HEK293 (cell line): Measurements from ENCODE around the gene CRYBA2.

Experiments used
- CTCF ChIA-PET: fragments of 350-600 bp; formaldehyde crosslinking; extraction: SDS; loops from one replicate; lab custom pipeline; 2021; ENCODE audit warnings: antibody characterized with exemption; lab: Yijun Ruan, JAX
- POLR2A ChIA-PET: fragments of 300-600 bp; formaldehyde crosslinking; extraction: SDS; loops from one replicate; lab custom pipeline; 2020; ENCODE audit warnings: antibody characterized with exemption, inconsistent platforms; lab: Yijun Ruan, JAX
- H3K27ac ChIP-seq: fragments of 200-500 bp; sonication (Bioruptor generic); 2 replicates; pipeline ENCODE4 v1.5.1; 2014; ENCODE audit warnings: low read depth, low read length, control low read depth, inconsistent platforms; ENCODE audit errors: extremely low read depth
- H3K36me3 ChIP-seq, 2 experiments: fragments of 200-500 bp in 1 of 2; sonication (Bioruptor generic) in 1 of 2; 1 replicate in 1 of 2; 2 replicates in 1 of 2; pipeline ENCODE4 v1.5.1; 2014 to 2017; ENCODE audit warnings: inconsistent platforms in 2 of 2, low read length in 2 of 2; ENCODE audit not compliant: control insufficient read depth in 2 of 2, insufficient read depth in 1 of 2
- H3K4me1 ChIP-seq: fragments of 200-500 bp; sonication (Bioruptor generic); 2 replicates; pipeline ENCODE4 v1.5.1; 2014; ENCODE audit warnings: mild to moderate bottlenecking, low read length, inconsistent platforms; ENCODE audit not compliant: control insufficient read depth, insufficient read depth
- H3K4me3 ChIP-seq: 2 replicates; pipeline ENCODE4 v1.5.1; 2011; ENCODE audit warnings: low read depth, mild to moderate bottlenecking, control low read depth, low read length, moderate library complexity
- H3K9me3 ChIP-seq: fragments of 200-500 bp; sonication (Bioruptor generic); 2 replicates; pipeline ENCODE4 v1.5.1; 2014; ENCODE audit warnings: low read depth, low read length, inconsistent platforms; ENCODE audit not compliant: control insufficient read depth, insufficient read depth
- RBAK ChIP-seq: fragments of 450-650 bp; formaldehyde crosslinking; IDR thresholded peaks from 2 replicates; pipeline ENCODE4 v1.5.1; 2016; ENCODE audit warnings: missing biosample characterization, missing genetic modification characterization
- ZBTB7A ChIP-seq: fragments of 450-650 bp; formaldehyde crosslinking; IDR thresholded peaks from 2 replicates; pipeline ENCODE4 v1.5.1; 2016; ENCODE audit warnings: low read depth, missing biosample characterization, missing genetic modification characterization
- ZFP41 ChIP-seq: fragments of 450-650 bp; formaldehyde crosslinking; IDR thresholded peaks from 2 replicates; pipeline ENCODE4 v1.5.1; 2016; ENCODE audit warnings: missing biosample characterization, missing genetic modification characterization, borderline replicate concordance
- ZFP69B ChIP-seq: fragments of 450-650 bp; formaldehyde crosslinking; IDR thresholded peaks from 2 replicates; pipeline ENCODE4 v1.5.1; 2016; ENCODE audit warnings: missing biosample characterization, missing genetic modification characterization
- ZNF114 ChIP-seq: fragments of 450-650 bp; formaldehyde crosslinking; IDR thresholded peaks from 2 replicates; pipeline ENCODE4 v1.5.0; 2017; ENCODE audit warnings: missing biosample characterization, missing genetic modification characterization
- ZNF132 ChIP-seq: fragments of 450-650 bp; formaldehyde crosslinking; IDR thresholded peaks from 2 replicates; pipeline ENCODE4 v1.5.1; 2017; ENCODE audit warnings: missing biosample characterization, missing genetic modification characterization, borderline replicate concordance
- ZNF2 ChIP-seq: fragments of 450-650 bp; formaldehyde crosslinking; IDR thresholded peaks from 2 replicates; pipeline ENCODE4 v1.5.1; 2016; ENCODE audit warnings: missing biosample characterization, missing genetic modification characterization
- ZNF202 ChIP-seq: fragments of 450-650 bp; formaldehyde crosslinking; IDR thresholded peaks from 2 replicates; pipeline ENCODE4 v1.5.1; 2016; ENCODE audit warnings: missing biosample characterization, missing genetic modification characterization, borderline replicate concordance
- ZNF221 ChIP-seq: fragments of 450-650 bp; formaldehyde crosslinking; IDR thresholded peaks from 2 replicates; pipeline ENCODE4 v1.5.1; 2017; ENCODE audit warnings: missing biosample characterization, missing genetic modification characterization, borderline replicate concordance
- ZNF266 ChIP-seq: fragments of 450-650 bp; formaldehyde crosslinking; IDR thresholded peaks from 2 replicates; pipeline ENCODE4 v1.5.1; 2016; ENCODE audit warnings: missing biosample characterization, missing genetic modification characterization, low read depth
- ZNF341 ChIP-seq: fragments of 450-650 bp; formaldehyde crosslinking; IDR thresholded peaks from 2 replicates; pipeline ENCODE4; 2016; ENCODE audit warnings: low read depth, missing biosample characterization, missing genetic modification characterization
- ZNF391 ChIP-seq: fragments of 450-650 bp; formaldehyde crosslinking; IDR thresholded peaks from 2 replicates; pipeline ENCODE4 v1.5.1; 2016; ENCODE audit warnings: low read depth, missing biosample characterization, missing genetic modification characterization, borderline replicate concordance
- ZNF548 ChIP-seq: fragments of 450-650 bp; formaldehyde crosslinking; IDR thresholded peaks from 2 replicates; pipeline ENCODE4 v1.5.1; 2016; ENCODE audit warnings: missing biosample characterization, missing genetic modification characterization
- ZNF561 ChIP-seq: fragments of 450-650 bp; IDR thresholded peaks from 2 replicates; pipeline ENCODE4 v1.5.1; 2018; ENCODE audit warnings: missing biosample characterization, missing genetic modification characterization, borderline replicate concordance
- ZNF837 ChIP-seq: fragments of 450-650 bp; formaldehyde crosslinking; IDR thresholded peaks from 2 replicates; pipeline ENCODE4 v1.5.1; 2016; ENCODE audit warnings: missing biosample characterization, missing genetic modification characterization
- ZSCAN18 ChIP-seq: fragments of 450-650 bp; formaldehyde crosslinking; IDR thresholded peaks from 2 replicates; pipeline ENCODE4 v1.5.1; 2016; ENCODE audit warnings: missing biosample characterization, missing genetic modification characterization
- TF ChIP-seq, protein P1 (sequence below): fragments of 450-650 bp; formaldehyde crosslinking; conservative IDR thresholded peaks from 2 replicates; pipeline ENCODE4 v1.5.1; 2016; ENCODE audit warnings: low read depth, missing biosample characterization, missing genetic modification characterization
- TF ChIP-seq, protein P2 (sequence below): fragments of 450-650 bp; formaldehyde crosslinking; IDR thresholded peaks from 2 replicates; pipeline ENCODE4 v1.5.1; 2017; ENCODE audit warnings: missing biosample characterization, missing genetic modification characterization
- TF ChIP-seq, protein P3 (sequence below): fragments of 450-650 bp; formaldehyde crosslinking; IDR thresholded peaks from 2 replicates; pipeline ENCODE4 v1.5.0; 2017; ENCODE audit warnings: missing biosample characterization, missing genetic modification characterization, borderline replicate concordance
- TF ChIP-seq, protein P4 (sequence below): fragments of 450-650 bp; formaldehyde crosslinking; IDR thresholded peaks from 2 replicates; pipeline ENCODE4 v1.5.1; 2017; ENCODE audit warnings: missing biosample characterization, missing genetic modification characterization

CRYBA2 gene

DNA sequence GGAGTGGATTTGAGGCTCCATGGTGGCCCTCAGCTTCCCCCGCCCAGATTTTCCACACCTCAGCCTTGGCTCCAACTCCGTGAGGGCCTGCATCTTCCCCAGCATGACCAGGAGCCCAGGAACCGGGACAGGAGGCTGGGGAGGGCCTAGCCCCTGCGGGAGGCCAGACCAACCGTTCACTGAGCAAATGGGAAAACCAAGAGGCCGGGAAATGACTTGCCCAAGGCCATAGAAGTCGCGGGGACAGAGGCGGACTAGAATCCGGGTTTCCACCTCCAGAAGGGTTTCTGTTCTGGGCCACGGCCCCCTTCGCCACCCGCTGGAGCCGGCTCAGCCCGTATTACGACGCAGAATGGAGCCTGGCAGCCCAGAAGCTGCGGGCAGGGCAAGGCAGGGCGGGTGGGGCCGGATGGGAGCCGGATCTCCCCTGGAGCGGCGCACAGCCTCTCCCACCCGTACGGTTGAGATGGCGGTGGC lies 7.9 kb upstream of the CRYBA2 start:
- Histone ChIP-seq H3K27ac (no peak overlapping the region), H3K4me3 (no peak overlapping the region), H3K36me3 (no peaks in the 10 kb centered on the region), H3K4me1 (no peaks in the 10 kb centered on the region), H3K9me3 (no peaks in the 10 kb centered on the region)
- ChIA-PET POLR2A (interaction anchor here (0.5 kb wide), 1 partner anchor 242 kb away, joined by 3 read pairs; no protein-coding TSS in a partner anchor), CTCF (interaction anchor here (0.5 to 3.9 kb wide), 10 partner anchors 10 to 205 kb away, joined by 3 to 31 read pairs (median 7); partner anchors contain the start of gene CDK5R2)
- no peak for TF ChIP-seq ZSCAN18 (tag by site-specific recombination)
- no peak for TF ChIP-seq ZNF114
- no peak for TF ChIP-seq ZNF341 (tag by site-specific recombination)
- TF ChIP-seq, protein P1, sequence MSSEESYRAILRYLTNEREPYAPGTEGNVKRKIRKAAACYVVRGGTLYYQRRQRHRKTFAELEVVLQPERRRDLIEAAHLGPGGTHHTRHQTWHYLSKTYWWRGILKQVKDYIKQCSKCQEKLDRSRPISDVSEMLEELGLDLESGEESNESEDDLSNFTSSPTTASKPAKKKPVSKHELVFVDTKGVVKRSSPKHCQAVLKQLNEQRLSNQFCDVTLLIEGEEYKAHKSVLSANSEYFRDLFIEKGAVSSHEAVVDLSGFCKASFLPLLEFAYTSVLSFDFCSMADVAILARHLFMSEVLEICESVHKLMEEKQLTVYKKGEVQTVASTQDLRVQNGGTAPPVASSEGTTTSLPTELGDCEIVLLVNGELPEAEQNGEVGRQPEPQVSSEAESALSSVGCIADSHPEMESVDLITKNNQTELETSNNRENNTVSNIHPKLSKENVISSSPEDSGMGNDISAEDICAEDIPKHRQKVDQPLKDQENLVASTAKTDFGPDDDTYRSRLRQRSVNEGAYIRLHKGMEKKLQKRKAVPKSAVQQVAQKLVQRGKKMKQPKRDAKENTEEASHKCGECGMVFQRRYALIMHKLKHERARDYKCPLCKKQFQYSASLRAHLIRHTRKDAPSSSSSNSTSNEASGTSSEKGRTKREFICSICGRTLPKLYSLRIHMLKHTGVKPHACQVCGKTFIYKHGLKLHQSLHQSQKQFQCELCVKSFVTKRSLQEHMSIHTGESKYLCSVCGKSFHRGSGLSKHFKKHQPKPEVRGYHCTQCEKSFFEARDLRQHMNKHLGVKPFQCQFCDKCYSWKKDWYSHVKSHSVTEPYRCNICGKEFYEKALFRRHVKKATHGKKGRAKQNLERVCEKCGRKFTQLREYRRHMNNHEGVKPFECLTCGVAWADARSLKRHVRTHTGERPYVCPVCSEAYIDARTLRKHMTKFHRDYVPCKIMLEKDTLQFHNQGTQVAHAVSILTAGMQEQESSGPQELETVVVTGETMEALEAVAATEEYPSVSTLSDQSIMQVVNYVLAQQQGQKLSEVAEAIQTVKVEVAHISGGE (tag by site-specific recombination) = no peak
- no peak for TF ChIP-seq ZNF221 (tag by site-specific recombination)
- no peak for TF ChIP-seq ZNF561
- no peak for TF ChIP-seq ZNF2 (tag by site-specific recombination)
- no peak for TF ChIP-seq RBAK (tag by site-specific recombination)
- no peak for TF ChIP-seq ZNF548
- TF ChIP-seq, protein P2, sequence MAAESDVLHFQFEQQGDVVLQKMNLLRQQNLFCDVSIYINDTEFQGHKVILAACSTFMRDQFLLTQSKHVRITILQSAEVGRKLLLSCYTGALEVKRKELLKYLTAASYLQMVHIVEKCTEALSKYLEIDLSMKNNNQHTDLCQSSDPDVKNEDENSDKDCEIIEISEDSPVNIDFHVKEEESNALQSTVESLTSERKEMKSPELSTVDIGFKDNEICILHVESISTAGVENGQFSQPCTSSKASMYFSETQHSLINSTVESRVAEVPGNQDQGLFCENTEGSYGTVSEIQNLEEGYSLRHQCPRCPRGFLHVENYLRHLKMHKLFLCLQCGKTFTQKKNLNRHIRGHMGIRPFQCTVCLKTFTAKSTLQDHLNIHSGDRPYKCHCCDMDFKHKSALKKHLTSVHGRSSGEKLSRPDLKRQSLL (tag by site-specific recombination) = no peak
- TF ChIP-seq ZNF202 = no peak
- no peak for TF ChIP-seq ZNF266 (tag by site-specific recombination)
- TF ChIP-seq ZBTB7A (tag by site-specific recombination) = no peak
- TF ChIP-seq ZFP41 (tag by site-specific recombination) = no peak
- no peak for TF ChIP-seq ZFP69B
- no peak for TF ChIP-seq ZNF837 (tag by site-specific recombination)
- no peak for TF ChIP-seq ZNF132 (tag by site-specific recombination)
- TF ChIP-seq, protein P3, sequence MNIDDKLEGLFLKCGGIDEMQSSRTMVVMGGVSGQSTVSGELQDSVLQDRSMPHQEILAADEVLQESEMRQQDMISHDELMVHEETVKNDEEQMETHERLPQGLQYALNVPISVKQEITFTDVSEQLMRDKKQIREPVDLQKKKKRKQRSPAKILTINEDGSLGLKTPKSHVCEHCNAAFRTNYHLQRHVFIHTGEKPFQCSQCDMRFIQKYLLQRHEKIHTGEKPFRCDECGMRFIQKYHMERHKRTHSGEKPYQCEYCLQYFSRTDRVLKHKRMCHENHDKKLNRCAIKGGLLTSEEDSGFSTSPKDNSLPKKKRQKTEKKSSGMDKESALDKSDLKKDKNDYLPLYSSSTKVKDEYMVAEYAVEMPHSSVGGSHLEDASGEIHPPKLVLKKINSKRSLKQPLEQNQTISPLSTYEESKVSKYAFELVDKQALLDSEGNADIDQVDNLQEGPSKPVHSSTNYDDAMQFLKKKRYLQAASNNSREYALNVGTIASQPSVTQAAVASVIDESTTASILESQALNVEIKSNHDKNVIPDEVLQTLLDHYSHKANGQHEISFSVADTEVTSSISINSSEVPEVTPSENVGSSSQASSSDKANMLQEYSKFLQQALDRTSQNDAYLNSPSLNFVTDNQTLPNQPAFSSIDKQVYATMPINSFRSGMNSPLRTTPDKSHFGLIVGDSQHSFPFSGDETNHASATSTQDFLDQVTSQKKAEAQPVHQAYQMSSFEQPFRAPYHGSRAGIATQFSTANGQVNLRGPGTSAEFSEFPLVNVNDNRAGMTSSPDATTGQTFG (tag by site-specific recombination) = no peak
- TF ChIP-seq ZNF391 = no peak
- TF ChIP-seq, protein P4, sequence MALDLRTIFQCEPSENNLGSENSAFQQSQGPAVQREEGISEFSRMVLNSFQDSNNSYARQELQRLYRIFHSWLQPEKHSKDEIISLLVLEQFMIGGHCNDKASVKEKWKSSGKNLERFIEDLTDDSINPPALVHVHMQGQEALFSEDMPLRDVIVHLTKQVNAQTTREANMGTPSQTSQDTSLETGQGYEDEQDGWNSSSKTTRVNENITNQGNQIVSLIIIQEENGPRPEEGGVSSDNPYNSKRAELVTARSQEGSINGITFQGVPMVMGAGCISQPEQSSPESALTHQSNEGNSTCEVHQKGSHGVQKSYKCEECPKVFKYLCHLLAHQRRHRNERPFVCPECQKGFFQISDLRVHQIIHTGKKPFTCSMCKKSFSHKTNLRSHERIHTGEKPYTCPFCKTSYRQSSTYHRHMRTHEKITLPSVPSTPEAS (tag by site-specific recombination) = no peak
